Trophoblast cell (in vitro differentiated cells and primary cell): ENCODE measurements around the gene NXF1.
A peak's percentile ranks its signal among the peaks of the same experiment; 100 is the strongest.

Source experiments
- DNase-seq, 2 donors: peaks; one replicate each; pipeline ENCODE4 v3.0.0-alpha.2; 2016
- H2AFZ ChIP-seq: 2 replicates; pipeline ENCODE4 v1.6.1; 2013; ENCODE audit warnings: low read length, moderate library complexity, mild to moderate bottlenecking; ENCODE audit not compliant: insufficient read depth, poor library complexity
- H2AK5ac ChIP-seq: 2 replicates; pipeline ENCODE4 v1.6.1; 2013; ENCODE audit warnings: mild to moderate bottlenecking, low read length
- H2BK120ac ChIP-seq: 2 replicates; pipeline ENCODE4 v1.6.1; 2013; ENCODE audit warnings: low read length, mild to moderate bottlenecking, moderate library complexity; ENCODE audit not compliant: insufficient read depth, poor library complexity
- H2BK12ac ChIP-seq: 2 replicates; pipeline ENCODE4 v1.6.1; 2013; ENCODE audit warnings: mild to moderate bottlenecking, low read length, moderate library complexity
- H2BK5ac ChIP-seq: 2 replicates; pipeline ENCODE4 v1.6.1; 2013; ENCODE audit warnings: low read length, low read depth, moderate library complexity, mild to moderate bottlenecking; ENCODE audit not compliant: poor library complexity
- H3K14ac ChIP-seq: 2 replicates; pipeline ENCODE4 v1.6.1; 2013; ENCODE audit warnings: mild to moderate bottlenecking, low read length
- H3K18ac ChIP-seq: 2 replicates; pipeline ENCODE4 v1.6.1; 2013; ENCODE audit warnings: mild to moderate bottlenecking, low read length
- H3K23ac ChIP-seq: 2 replicates; pipeline ENCODE4 v1.6.1; 2013; ENCODE audit warnings: low read length
- H3K27ac ChIP-seq: 2 replicates; pipeline ENCODE4 v1.5.1; 2013; ENCODE audit warnings: low read depth, mild to moderate bottlenecking, inconsistent platforms, low read length, moderate library complexity
- H3K27me3 ChIP-seq: 2 replicates; pipeline ENCODE4 v1.6.1; 2013; ENCODE audit warnings: inconsistent platforms, mild to moderate bottlenecking, low read length, moderate library complexity; ENCODE audit not compliant: insufficient read depth
- H3K36me3 ChIP-seq, 2 experiments: 1 replicate in 1 of 2; 2 replicates in 1 of 2; pipeline ENCODE4 v1.6.1; 2013; ENCODE audit warnings: low read length in 2 of 2, mild to moderate bottlenecking in 2 of 2, moderate library complexity in 1 of 2; ENCODE audit not compliant: insufficient read depth in 2 of 2, control insufficient read depth in 1 of 2
- H3K4ac ChIP-seq: 2 replicates; pipeline ENCODE4 v1.6.1; 2013; ENCODE audit warnings: low read depth, mild to moderate bottlenecking, low read length, moderate library complexity
- H3K4me1 ChIP-seq, 2 experiments: 1 replicate in 1 of 2; 2 replicates in 1 of 2; pipeline ENCODE4 v1.6.1; 2013; ENCODE audit warnings: low read length in 2 of 2, mild to moderate bottlenecking in 2 of 2, moderate library complexity in 1 of 2; ENCODE audit not compliant: insufficient read depth in 2 of 2, control insufficient read depth in 1 of 2
- H3K4me2 ChIP-seq: 2 replicates; pipeline ENCODE4 v1.6.1; 2013; ENCODE audit warnings: inconsistent platforms, mild to moderate bottlenecking, low read length, moderate library complexity
- H3K4me3 ChIP-seq: 2 replicates; pipeline ENCODE4 v1.5.1; 2013; ENCODE audit warnings: mild to moderate bottlenecking, low read depth, low read length, inconsistent platforms
- H3K79me1 ChIP-seq: one replicate; pipeline ENCODE4 v1.6.1; 2013; ENCODE audit warnings: low read length
- H3K79me2 ChIP-seq: 2 replicates; pipeline ENCODE4 v1.6.1; 2013; ENCODE audit warnings: low read length, mild to moderate bottlenecking; ENCODE audit not compliant: control insufficient read depth, insufficient read depth, poor library complexity
- H3K9ac ChIP-seq: 2 replicates; pipeline ENCODE4 v1.6.1; 2013; ENCODE audit warnings: mild to moderate bottlenecking, low read length
- H3K9me3 ChIP-seq: 2 replicates; pipeline ENCODE4 v1.6.1; 2013; ENCODE audit warnings: low read depth, mild to moderate bottlenecking, control low read depth, inconsistent platforms, low read length; ENCODE audit not compliant: insufficient read depth
- H4K12ac ChIP-seq: 2 replicates; pipeline ENCODE4 v1.6.1; 2013; ENCODE audit warnings: low read depth, mild to moderate bottlenecking, low read length, moderate library complexity
- H4K8ac ChIP-seq: 2 replicates; pipeline ENCODE4 v1.6.1; 2013; ENCODE audit warnings: low read depth, mild to moderate bottlenecking, low read length, moderate library complexity
- H4K91ac ChIP-seq: one replicate; pipeline ENCODE4 v1.6.1; 2013; ENCODE audit warnings: low read depth, mild to moderate bottlenecking, low read length, moderate library complexity
- WGBS: extraction: QIAGEN DNeasy Blood & Tissue Kit; methylation state at CpG from one replicate; pipeline ENCODE4 v1.1.7; 2013; ENCODE audit warnings: missing lambda C conversion rate; ENCODE audit not compliant: insufficient read length, insufficient coverage; ENCODE audit errors: extremely low coverage; 5-methylcytosine and 5-hydroxymethylcytosine counted together

The NXF1 gene

DNA sequence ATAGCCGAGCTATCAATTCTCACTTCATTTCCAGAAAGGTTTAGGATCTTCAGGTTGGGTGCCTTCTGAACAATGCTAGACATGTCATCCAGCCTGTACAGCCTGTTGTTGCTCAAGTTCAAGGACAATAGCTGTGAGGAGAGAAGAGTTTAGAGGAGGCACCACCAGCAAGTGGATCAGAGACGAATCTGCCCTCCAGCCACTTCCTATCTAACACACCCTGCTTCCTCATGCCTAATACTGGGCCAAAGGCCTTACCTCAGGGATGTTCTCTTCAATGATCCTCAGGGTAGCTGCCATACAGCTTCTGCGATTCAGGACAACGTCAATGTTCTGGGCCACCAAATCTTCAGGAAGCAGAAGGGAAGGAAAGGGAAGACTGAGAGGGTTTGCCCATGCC, 4.2 kb downstream of the NXF1 start:
- H3K4ac ChIP-seq: no peak overlapping the region
- no peaks in the 10 kb centered on the region for H3K27me3 ChIP-seq
- H4K91ac ChIP-seq: no peak overlapping the region
- H3K9ac ChIP-seq: no peak overlapping the region
- peaks cover 9% of the 10 kb centered on the region for H3K79me2 ChIP-seq
- no peak overlapping the region for H3K27ac ChIP-seq
- WGBS: no CpG with 5 or more reads among the region's 4 CpGs
- no peak overlapping the region for H3K23ac ChIP-seq
- H3K18ac ChIP-seq: no peak overlapping the region
- H3K4me2 ChIP-seq: no peak overlapping the region
- H2AK5ac ChIP-seq: no peak overlapping the region
- no peak overlapping the region for H3K4me3 ChIP-seq
- no peak overlapping the region for H2BK120ac ChIP-seq
- no peak overlapping the region for H2BK5ac ChIP-seq
- peaks cover 8% of the 10 kb centered on the region for H3K79me1 ChIP-seq
- peaks cover 4 to 5% of the 10 kb centered on the region in 2 experiments for H3K4me1 ChIP-seq
- peaks cover 1% of the 10 kb centered on the region for H3K9me3 ChIP-seq
- H4K12ac ChIP-seq: no peak overlapping the region
- H2BK12ac ChIP-seq: no peak overlapping the region
- peaks cover 64 to 66% of the 10 kb centered on the region in 2 experiments for H3K36me3 ChIP-seq
- no peak overlapping the region for H2AFZ ChIP-seq
- peak; percentile 95 to 97 for DNase-seq
- no peak overlapping the region for H4K8ac ChIP-seq
- H3K14ac ChIP-seq: no peak overlapping the region

DNA sequence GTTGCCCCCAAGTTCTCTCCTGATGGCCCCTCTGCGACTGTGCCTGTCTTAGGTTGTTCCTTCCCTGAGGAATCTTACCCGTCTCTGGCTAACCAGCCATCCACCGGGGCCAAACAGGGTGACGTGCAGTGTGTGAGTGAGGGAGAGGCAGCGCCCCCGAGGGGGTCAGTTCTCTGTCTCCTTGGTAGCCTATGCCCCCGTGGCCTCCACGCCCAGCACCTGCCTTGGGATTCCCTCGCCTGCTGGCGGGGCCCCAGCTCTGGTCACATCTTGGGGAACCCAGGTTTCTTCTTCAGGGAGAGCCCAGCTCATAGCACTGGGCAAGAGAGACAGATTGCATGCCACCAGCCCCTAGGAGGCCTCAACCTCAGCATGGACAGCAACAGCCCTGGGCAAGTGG, 5.8 kb downstream of the NXF1 start:
- Histone ChIP-seq H3K18ac (no peak overlapping the region), H2BK5ac (no peak overlapping the region), H4K12ac (no peak overlapping the region), H3K4ac (no peak overlapping the region), H4K8ac (no peak overlapping the region), H3K9me3 (peaks cover 1% of the 10 kb centered on the region), H3K27ac (no peak overlapping the region), H3K79me2 (peaks cover 2% of the 10 kb centered on the region), H3K4me3 (no peak overlapping the region), H3K27me3 (no peaks in the 10 kb centered on the region), H3K36me3 (peaks cover 72 to 82% of the 10 kb centered on the region in 2 experiments), H3K23ac (no peak overlapping the region), H2AK5ac (no peak overlapping the region), H3K4me2 (no peak overlapping the region), H4K91ac (no peak overlapping the region), H3K9ac (no peak overlapping the region), H2AFZ (no peak overlapping the region), H2BK120ac (no peak overlapping the region), H3K14ac (no peak overlapping the region), H2BK12ac (no peak overlapping the region), H3K4me1 (peaks cover 2 to 3% of the 10 kb centered on the region in 2 experiments), H3K79me1 (no peaks in the 10 kb centered on the region)
- WGBS: no CpG with 5 or more reads among the region's 10 CpGs
- DNase-seq: no peak

DNA sequence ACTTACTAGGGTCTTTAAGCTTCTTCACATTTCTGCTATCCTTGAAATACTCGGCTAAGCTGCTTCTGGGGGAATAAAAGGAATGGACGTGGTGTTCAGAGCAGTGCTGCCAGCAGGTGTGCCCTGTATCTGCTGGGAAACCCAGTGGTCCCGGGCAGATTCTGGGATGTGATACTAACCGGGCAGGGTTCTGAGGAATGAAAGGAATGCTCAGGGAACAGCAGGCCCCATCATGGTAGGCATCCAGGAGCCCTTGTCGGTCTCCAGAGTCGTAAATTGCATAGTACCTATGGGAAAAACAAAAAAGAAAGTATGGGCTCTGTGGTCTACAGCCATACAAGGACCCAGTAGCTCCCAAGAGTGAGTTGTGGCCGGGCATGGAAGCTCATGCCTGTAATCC, 9.0 kb downstream of the NXF1 start:
- no peak overlapping the region for H4K12ac ChIP-seq
- no peak overlapping the region for H3K9ac ChIP-seq
- H4K8ac ChIP-seq: no peak overlapping the region
- H3K36me3 ChIP-seq: peaks cover 71 to 78% of the 10 kb centered on the region in 2 experiments
- H3K18ac ChIP-seq: no peak overlapping the region
- H3K4me3 ChIP-seq: no peak overlapping the region
- H3K9me3 ChIP-seq: peaks cover 1% of the 10 kb centered on the region
- H3K4ac ChIP-seq: no peak overlapping the region
- peak; percentile 65 to 81 for DNase-seq
- H3K79me2 ChIP-seq: peaks cover 5% of the 10 kb centered on the region
- H3K4me2 ChIP-seq: no peak overlapping the region
- H2BK12ac ChIP-seq: no peak overlapping the region
- H3K14ac ChIP-seq: no peak overlapping the region
- no peak overlapping the region for H3K27ac ChIP-seq
- H3K4me1 ChIP-seq: peaks cover 5 to 9% of the 10 kb centered on the region in 2 experiments
- H2BK120ac ChIP-seq: no peak overlapping the region
- H2BK5ac ChIP-seq: no peak overlapping the region
- no peak overlapping the region for H2AK5ac ChIP-seq
- no peak overlapping the region for H2AFZ ChIP-seq
- peaks cover 5% of the 10 kb centered on the region for H3K79me1 ChIP-seq
- H3K27me3 ChIP-seq: no peaks in the 10 kb centered on the region
- WGBS: no CpG with 5 or more reads among the region's 7 CpGs
- H3K23ac ChIP-seq: no peak overlapping the region
- H4K91ac ChIP-seq: no peak overlapping the region

DNA sequence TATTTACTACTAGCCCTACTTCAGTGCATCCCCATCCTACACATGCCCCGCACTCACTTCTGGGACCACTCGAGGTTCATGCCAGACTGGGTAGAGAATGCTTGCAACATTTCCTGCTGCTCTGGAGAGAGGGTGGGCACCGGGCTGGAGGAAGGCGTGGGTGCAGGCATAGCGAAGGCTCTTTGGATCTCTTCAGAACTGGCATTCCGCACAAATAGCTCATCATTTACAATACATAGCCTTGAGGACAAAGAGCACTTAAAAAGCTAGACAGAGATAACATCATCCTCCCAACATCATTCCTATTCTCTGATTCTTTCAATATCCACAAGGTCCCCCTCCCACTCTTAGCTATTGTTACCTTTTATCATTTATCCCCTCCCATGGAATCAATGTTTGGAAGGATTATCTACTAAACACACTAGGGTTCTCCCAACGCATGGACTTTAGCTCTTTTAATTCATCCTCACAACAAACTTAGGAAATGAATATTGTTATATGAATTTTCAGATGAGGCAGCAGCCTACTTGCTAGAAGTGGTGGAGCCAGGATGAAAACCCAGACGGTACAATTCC, 11.0 kb downstream of the NXF1 start:
- H3K4me1 ChIP-seq: peaks cover 9% of the 10 kb centered on the region in 2 experiments
- no peak overlapping the region for H4K91ac ChIP-seq
- H3K4me3 ChIP-seq: no peak overlapping the region
- H4K12ac ChIP-seq: no peak overlapping the region
- H3K79me1 ChIP-seq: peaks cover 5% of the 10 kb centered on the region
- H3K27me3 ChIP-seq: no peaks in the 10 kb centered on the region
- no peak overlapping the region for H2AK5ac ChIP-seq
- H2AFZ ChIP-seq: no peak overlapping the region
- no peak overlapping the region for H3K23ac ChIP-seq
- no peak overlapping the region for H3K18ac ChIP-seq
- H3K4ac ChIP-seq: no peak overlapping the region
- no peak overlapping the region for H3K14ac ChIP-seq
- no CpG with 5 or more reads among the region's 8 CpGs for WGBS
- no peak overlapping the region for H3K9ac ChIP-seq
- peaks cover 65 to 73% of the 10 kb centered on the region in 2 experiments for H3K36me3 ChIP-seq
- H3K79me2 ChIP-seq: peaks cover 10% of the 10 kb centered on the region
- no peak overlapping the region for H3K27ac ChIP-seq
- no peak overlapping the region for H3K4me2 ChIP-seq
- no peak overlapping the region for H2BK12ac ChIP-seq
- no peak overlapping the region for H2BK5ac ChIP-seq
- no peak overlapping the region for H2BK120ac ChIP-seq
- H4K8ac ChIP-seq: no peak overlapping the region
- DNase-seq: peak; percentile 54 to 75
- peaks cover 1% of the 10 kb centered on the region for H3K9me3 ChIP-seq
